ENCODE measurements around the gene CNDP2.

- no peak for TF ChIP-seq CTCF (IDR thresholded peaks at IDR 0.05)
- TF ChIP-seq POLR2A (IDR thresholded peaks at IDR 0.05) = no peak
Observed at GRCh38 chr18:74453642-74454198, 42.4 kb upstream of the CNDP2 start.

Data from adrenal gland (tissue), 5 donors.